Calu3 (cell line): ENCODE measurements around the gene WAS. TPM values are rescaled to one million over a fixed set of nuclear protein-coding genes. Genes with fewer than 3 reads are reported as not detected.

ENCODE experiments used
- BruUV-seq: library from RNA; stranded (reverse); fragments of 400-500 nt; replicated peaks from 2 replicates; lab custom pipeline; 2021; lab: Mats Ljungman, UMichigan
- CTCF ChIA-PET: fragments of 300-600 bp; sonication (Branson Sonifier 250); formaldehyde crosslinking; loops from one replicate; lab custom pipeline; 2022; ENCODE audit warnings: antibody characterized with exemption; lab: Charles Lee
- DNase-seq: peaks from one replicate; pipeline ENCODE4 v3.0.0; 2022
- H3K27ac Mint-ChIP-seq: one replicate; pipeline ENCODE4 v1.8.0; 2022; ENCODE audit warnings: mixed read lengths; ENCODE audit not compliant: unreplicated experiment
- H3K27me3 Mint-ChIP-seq: one replicate; pipeline ENCODE4 v1.8.0; 2022; ENCODE audit warnings: mixed read lengths; ENCODE audit not compliant: unreplicated experiment
- H3K36me3 Mint-ChIP-seq: one replicate; pipeline ENCODE4 v1.8.0; 2022; ENCODE audit warnings: mild to moderate bottlenecking, moderate library complexity, mixed read lengths; ENCODE audit not compliant: insufficient read depth, unreplicated experiment
- H3K4me1 Mint-ChIP-seq: one replicate; pipeline ENCODE4 v1.8.0; 2022; ENCODE audit warnings: mild to moderate bottlenecking, low read depth, mixed read lengths; ENCODE audit not compliant: unreplicated experiment
- H3K4me3 Mint-ChIP-seq: one replicate; pipeline ENCODE4 v1.8.0; 2022; ENCODE audit warnings: mild to moderate bottlenecking, low read depth, moderate library complexity, mixed read lengths; ENCODE audit not compliant: unreplicated experiment
- H3K9me3 Mint-ChIP-seq: one replicate; pipeline ENCODE4 v1.8.0; 2022; ENCODE audit warnings: low read depth, mixed read lengths; ENCODE audit not compliant: unreplicated experiment
- CTCF ChIP-seq: fragments of 200-600 bp; IDR thresholded peaks from one replicate; pipeline ENCODE4 v1.8.0; 2022; ENCODE audit warnings: antibody characterized with exemption; ENCODE audit not compliant: unreplicated experiment
- intact Hi-C: fragments of 100-400 bp; cut with micrococcal nuclease; formaldehyde crosslinking; loops from one replicate; pipeline ENCODE4 v1.10.0; 2022; ENCODE audit not compliant: unreplicated experiment
- total RNA-seq: library from RNA; stranded (reverse); gene quantifications from 2 replicates; pipeline ENCODE4 v1.2.3, GENCODE V29; 2022

WAS gene
- total RNA-seq, 1 experiment from 2014 or later = not detected

- no TSS peak for BruUV-seq
- no peaks in the 10 kb centered on the region for H3K9me3 Mint-ChIP-seq
These were observed 11.9 kb downstream of the WAS start for GRCh38 chrX:48695534-48695896.

GRCh38 chrX:48695925-48696300 lies 12.3 kb downstream of the WAS start:
- CTCF ChIA-PET = interaction anchor here (0.6 to 1.4 kb wide), 2 partner anchors 47 to 224 kb away, joined by 3 read pairs; no protein-coding TSS in a partner anchor
- no peak for DNase-seq
- Mint-ChIP-seq H3K9me3 (no peaks in the 10 kb centered on the region), H3K27ac (peak overlapping the region; percentile 92), H3K36me3 (peaks cover 30% of the 10 kb centered on the region), H3K27me3 (peaks cover 14% of the 10 kb centered on the region), H3K4me3 (peak overlapping the region; percentile 82), H3K4me1 (no peaks in the 10 kb centered on the region)
- BruUV-seq = no TSS peak
- no peak for TF ChIP-seq CTCF
- intact Hi-C loops = no loop called here

More at GRCh38 chrX:48695534-48695896, 11.9 kb downstream of the WAS start:
- CTCF ChIA-PET = interaction anchor here (1.4 kb wide), 1 partner anchor 47 kb away, joined by 3 read pairs; no protein-coding TSS in a partner anchor
- intact Hi-C loops = no loop called here
- TF ChIP-seq CTCF = no peak
- Mint-ChIP-seq H3K4me1 (no peaks in the 10 kb centered on the region), H3K36me3 (peaks cover 30% of the 10 kb centered on the region), H3K4me3 (peak overlapping the region; percentile 82), H3K27me3 (peaks cover 16% of the 10 kb centered on the region), H3K27ac (peak overlapping the region; percentile 92)
- no peak for DNase-seq

GRCh38 chrX:48696301-48696908 lies 12.8 kb downstream of the WAS start, which contains the start of gene SUV39H1:
Gene SUV39H1, plus strand, starts transcription at chrX:48696734. Its CDS starts 51 bp downstream, at chrX:48696785.
- peak; percentile 90 for DNase-seq
- CTCF ChIA-PET = interaction anchor here (0.5 to 1.4 kb wide), 3 partner anchors 22 to 224 kb away, joined by 3 to 6 read pairs (median 3); no protein-coding TSS in a partner anchor
- Mint-ChIP-seq H3K4me1 (no peaks in the 10 kb centered on the region), H3K9me3 (no peaks in the 10 kb centered on the region), H3K27ac (peak within 1 kb of the TSS; percentile 92), H3K4me3 (peak within 1 kb of the TSS; percentile 82), H3K27me3 (peaks cover 9% of the 10 kb centered on the region), H3K36me3 (peaks cover 30% of the 10 kb centered on the region)
- intact Hi-C loops = no loop called here
- no peak for TF ChIP-seq CTCF
- BruUV-seq = no TSS peak

- Mint-ChIP-seq H3K9me3 (no peaks in the 10 kb centered on the region), H3K27ac (peak overlapping the region; percentile 92), H3K36me3 (peaks cover 30% of the 10 kb centered on the region), H3K27me3 (peaks cover 2% of the 10 kb centered on the region), H3K4me3 (peak overlapping the region; percentile 82), H3K4me1 (no peaks in the 10 kb centered on the region)
- intact Hi-C loops = no loop called here
- DNase-seq = peak; percentile 29
- TF ChIP-seq CTCF = no peak
- CTCF ChIA-PET = interaction anchor here (0.5 to 1.4 kb wide), 2 partner anchors 21 to 49 kb away, joined by 3 to 6 read pairs; no protein-coding TSS in a partner anchor
- BruUV-seq = no TSS peak
These were observed 13.5 kb downstream of the WAS start for GRCh38 chrX:48696909-48697727.
